ENCODE measurements around the gene RRBP1. TPM values are rescaled to one million over a fixed set of nuclear protein-coding genes. Genes with fewer than 3 reads are reported as not detected.

RRBP1 gene
- total RNA-seq, 1 experiment from 2014 or later, result 45.3 TPM

- intact Hi-C loops (cut with micrococcal nuclease; ENCODE audit: unreplicated experiment), result no loop called here
- Mint-ChIP-seq H3K27ac (ENCODE audit: unreplicated experiment) (no peak overlapping the region), H3K4me1 (ENCODE audit: low read depth, unreplicated experiment) (no peaks in the 10 kb centered on the region), H3K36me3 (ENCODE audit: insufficient read depth, unreplicated experiment) (no peaks in the 10 kb centered on the region), H3K27me3 (ENCODE audit: unreplicated experiment) (no peaks in the 10 kb centered on the region), H3K9me3 (ENCODE audit: low read depth, unreplicated experiment) (no peaks in the 10 kb centered on the region), H3K4me3 (ENCODE audit: low read depth, unreplicated experiment) (no peak overlapping the region)
- DNase-seq, result no peak
- TF ChIP-seq, protein P1, sequence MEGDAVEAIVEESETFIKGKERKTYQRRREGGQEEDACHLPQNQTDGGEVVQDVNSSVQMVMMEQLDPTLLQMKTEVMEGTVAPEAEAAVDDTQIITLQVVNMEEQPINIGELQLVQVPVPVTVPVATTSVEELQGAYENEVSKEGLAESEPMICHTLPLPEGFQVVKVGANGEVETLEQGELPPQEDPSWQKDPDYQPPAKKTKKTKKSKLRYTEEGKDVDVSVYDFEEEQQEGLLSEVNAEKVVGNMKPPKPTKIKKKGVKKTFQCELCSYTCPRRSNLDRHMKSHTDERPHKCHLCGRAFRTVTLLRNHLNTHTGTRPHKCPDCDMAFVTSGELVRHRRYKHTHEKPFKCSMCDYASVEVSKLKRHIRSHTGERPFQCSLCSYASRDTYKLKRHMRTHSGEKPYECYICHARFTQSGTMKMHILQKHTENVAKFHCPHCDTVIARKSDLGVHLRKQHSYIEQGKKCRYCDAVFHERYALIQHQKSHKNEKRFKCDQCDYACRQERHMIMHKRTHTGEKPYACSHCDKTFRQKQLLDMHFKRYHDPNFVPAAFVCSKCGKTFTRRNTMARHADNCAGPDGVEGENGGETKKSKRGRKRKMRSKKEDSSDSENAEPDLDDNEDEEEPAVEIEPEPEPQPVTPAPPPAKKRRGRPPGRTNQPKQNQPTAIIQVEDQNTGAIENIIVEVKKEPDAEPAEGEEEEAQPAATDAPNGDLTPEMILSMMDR (IDR thresholded peaks at IDR 0.05; ENCODE audit: unreplicated experiment), result no peak
- CTCF ChIA-PET, result no interaction called here
- BruUV-seq (replicated peaks), result no TSS peak
Observed at GRCh38 chr20:17645010-17645409, 37.0 kb downstream of the RRBP1 start.

DNA sequence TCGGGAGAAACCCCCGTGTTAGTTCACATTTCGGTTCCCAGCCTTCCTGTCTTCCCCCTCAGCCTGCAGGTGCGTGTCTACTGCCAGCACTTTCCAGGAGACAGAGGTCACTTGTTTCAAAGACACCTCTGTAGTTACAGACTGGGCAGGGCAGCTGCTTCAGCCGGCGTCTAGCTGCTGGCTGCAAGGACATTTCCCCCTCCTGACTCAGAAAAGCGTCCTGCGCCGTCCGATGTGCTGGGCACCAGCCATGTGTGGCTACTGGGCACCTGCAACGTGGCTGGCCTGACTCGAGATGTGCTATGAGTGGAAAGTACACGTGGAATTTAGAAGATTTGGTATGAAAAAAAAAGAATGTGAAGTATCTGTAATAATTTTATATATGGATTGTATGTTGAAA is 37.6 kb downstream of the RRBP1 start:
- Mint-ChIP-seq H3K36me3 (ENCODE audit: insufficient read depth, unreplicated experiment) (no peaks in the 10 kb centered on the region), H3K27ac (ENCODE audit: unreplicated experiment) (no peak overlapping the region), H3K9me3 (ENCODE audit: low read depth, unreplicated experiment) (no peaks in the 10 kb centered on the region), H3K27me3 (ENCODE audit: unreplicated experiment) (no peaks in the 10 kb centered on the region), H3K4me3 (ENCODE audit: low read depth, unreplicated experiment) (no peak overlapping the region), H3K4me1 (ENCODE audit: low read depth, unreplicated experiment) (no peaks in the 10 kb centered on the region)
- no TSS peak for BruUV-seq (replicated peaks)
- intact Hi-C loops (cut with micrococcal nuclease; ENCODE audit: unreplicated experiment), result no loop called here
- CTCF ChIA-PET, result no interaction called here
- TF ChIP-seq, protein P1 (IDR thresholded peaks at IDR 0.05; ENCODE audit: unreplicated experiment), result no peak
- no peak for DNase-seq

DNA sequence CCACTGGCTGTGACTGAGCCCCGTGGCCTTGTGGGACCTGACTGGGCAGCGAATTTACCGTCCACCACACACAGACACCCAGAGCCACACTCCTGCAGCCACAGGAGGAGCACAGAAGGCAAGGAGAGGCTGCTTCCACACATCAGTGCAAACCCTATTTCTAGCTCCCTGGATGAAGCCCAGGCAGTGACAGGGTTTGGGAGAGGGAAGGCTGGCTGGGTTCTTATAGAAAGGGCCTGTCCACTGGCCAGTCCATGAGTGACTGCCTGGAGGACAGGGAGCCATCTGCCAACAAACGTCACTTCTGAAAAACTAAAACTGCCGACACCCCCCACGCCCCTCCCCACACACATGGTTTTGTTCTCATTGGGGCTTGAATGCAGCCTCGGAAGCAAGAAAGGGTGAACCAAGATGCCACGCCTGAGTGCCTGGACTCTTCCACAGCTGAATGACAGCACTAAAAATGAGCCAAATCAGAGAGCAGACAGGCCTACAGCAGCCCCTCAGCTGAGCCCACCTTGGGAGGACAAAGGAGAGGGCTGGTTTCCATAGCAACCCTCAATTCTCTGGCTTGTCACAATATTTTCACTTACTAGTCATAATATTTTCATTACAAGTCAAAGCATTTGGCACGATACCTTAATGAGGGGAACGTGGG is 38.4 kb downstream of the RRBP1 start:
- CTCF ChIA-PET, result interaction anchor here (0.6 kb wide), 1 partner anchor 427 kb away, joined by 3 read pairs; no protein-coding TSS in a partner anchor
- no peak overlapping the region for H3K27ac Mint-ChIP-seq (ENCODE audit: unreplicated experiment)

GRCh38 chr20:17642404-17643269 is 39.4 kb downstream of the RRBP1 start:
- CTCF ChIA-PET, result interaction anchor here (0.6 kb wide), 2 partner anchors 84 to 426 kb away, joined by 3 read pairs; no protein-coding TSS in a partner anchor
- no TSS peak for BruUV-seq (replicated peaks)
- no peaks in the 10 kb centered on the region for H3K27me3 Mint-ChIP-seq (ENCODE audit: unreplicated experiment)
- intact Hi-C loops (cut with micrococcal nuclease; ENCODE audit: unreplicated experiment), result no loop called here
- TF ChIP-seq, protein P1 (IDR thresholded peaks at IDR 0.05; ENCODE audit: unreplicated experiment), result no peak
- no peak overlapping the region for H3K4me3 Mint-ChIP-seq (ENCODE audit: low read depth, unreplicated experiment)
- no peaks in the 10 kb centered on the region for H3K9me3 Mint-ChIP-seq (ENCODE audit: low read depth, unreplicated experiment)
- DNase-seq, result no peak
- H3K27ac Mint-ChIP-seq (ENCODE audit: unreplicated experiment), result no peak overlapping the region
- H3K36me3 Mint-ChIP-seq (ENCODE audit: insufficient read depth, unreplicated experiment), result no peaks in the 10 kb centered on the region
- H3K4me1 Mint-ChIP-seq (ENCODE audit: low read depth, unreplicated experiment), result no peaks in the 10 kb centered on the region

More for the DNA sequence above, 38.4 kb downstream of the RRBP1 start:
- no peaks in the 10 kb centered on the region for H3K36me3 Mint-ChIP-seq (ENCODE audit: insufficient read depth, unreplicated experiment)
- no peaks in the 10 kb centered on the region for H3K27me3 Mint-ChIP-seq (ENCODE audit: unreplicated experiment)
- intact Hi-C loops (cut with micrococcal nuclease; ENCODE audit: unreplicated experiment), result no loop called here
- no TSS peak for BruUV-seq (replicated peaks)
- no peaks in the 10 kb centered on the region for H3K4me1 Mint-ChIP-seq (ENCODE audit: low read depth, unreplicated experiment)
- H3K4me3 Mint-ChIP-seq (ENCODE audit: low read depth, unreplicated experiment), result no peak overlapping the region
- TF ChIP-seq, protein P1 (IDR thresholded peaks at IDR 0.05; ENCODE audit: unreplicated experiment), result no peak
- no peak for DNase-seq
- no peaks in the 10 kb centered on the region for H3K9me3 Mint-ChIP-seq (ENCODE audit: low read depth, unreplicated experiment)

Measured in Calu3 (cell line).